Left ventricle myocardium inferior (tissue), 1 donor: ENCODE data around the gene SRPK2. TPM values are rescaled to one million over a fixed set of nuclear protein-coding genes. Genes with fewer than 3 reads are reported as not detected.
"Not testable (repeated sequence)": the region's sequence is repeated elsewhere in the genome, so short reads cannot be mapped to it uniquely, and the experiment has no call there.

Source experiments
- DNase-seq: peaks from one replicate; pipeline ENCODE4 v3.0.0-alpha.2; 2020
- H3K27ac ChIP-seq: fragments of 200-600 bp; replicated peaks from 2 replicates; pipeline ENCODE4 v1.8.0; 2021
- H3K27me3 ChIP-seq: fragments of 200-600 bp; 2 replicates; pipeline ENCODE4 v1.8.0; 2021; ENCODE audit warnings: low read depth
- H3K36me3 ChIP-seq: fragments of 200-600 bp; 2 replicates; pipeline ENCODE4 v1.8.0; 2021
- H3K4me1 ChIP-seq: fragments of 200-600 bp; 2 replicates; pipeline ENCODE4 v1.8.0; 2021
- H3K4me3 ChIP-seq: fragments of 200-600 bp; 2 replicates; pipeline ENCODE4 v1.8.0; 2021; ENCODE audit warnings: mild to moderate bottlenecking, moderate library complexity
- H3K9me3 ChIP-seq: fragments of 200-600 bp; replicated peaks from 2 replicates; pipeline ENCODE4 v1.8.0; 2021
- intact Hi-C: fragments of 100-400 bp; cut with micrococcal nuclease; formaldehyde crosslinking; loops from one replicate; pipeline ENCODE4 v1.11.0; 2022
- total RNA-seq: library from RNA; stranded (reverse); fragmentation: NEBNext Ultra II Directional; extraction: Animal tissue kit (Norgen Biotek cat#: 25700); gene quantifications from one replicate; pipeline ENCODE4 v1.2.1, GENCODE V29; 2021
- TF ChIP-seq, protein P1 (sequence below): fragments of 200-600 bp; IDR thresholded peaks from 2 replicates; pipeline ENCODE4 v1.8.0; 2021; ENCODE audit warnings: antibody characterized with exemption, mild to moderate bottlenecking, borderline replicate concordance
- donor health status: DM: no; HTN: yes; CAD: no; lungs with severe emphysema.

The SRPK2 gene
- total RNA-seq, 1 donor from 2014 or later: 34.3 TPM

- TF ChIP-seq, protein P1, sequence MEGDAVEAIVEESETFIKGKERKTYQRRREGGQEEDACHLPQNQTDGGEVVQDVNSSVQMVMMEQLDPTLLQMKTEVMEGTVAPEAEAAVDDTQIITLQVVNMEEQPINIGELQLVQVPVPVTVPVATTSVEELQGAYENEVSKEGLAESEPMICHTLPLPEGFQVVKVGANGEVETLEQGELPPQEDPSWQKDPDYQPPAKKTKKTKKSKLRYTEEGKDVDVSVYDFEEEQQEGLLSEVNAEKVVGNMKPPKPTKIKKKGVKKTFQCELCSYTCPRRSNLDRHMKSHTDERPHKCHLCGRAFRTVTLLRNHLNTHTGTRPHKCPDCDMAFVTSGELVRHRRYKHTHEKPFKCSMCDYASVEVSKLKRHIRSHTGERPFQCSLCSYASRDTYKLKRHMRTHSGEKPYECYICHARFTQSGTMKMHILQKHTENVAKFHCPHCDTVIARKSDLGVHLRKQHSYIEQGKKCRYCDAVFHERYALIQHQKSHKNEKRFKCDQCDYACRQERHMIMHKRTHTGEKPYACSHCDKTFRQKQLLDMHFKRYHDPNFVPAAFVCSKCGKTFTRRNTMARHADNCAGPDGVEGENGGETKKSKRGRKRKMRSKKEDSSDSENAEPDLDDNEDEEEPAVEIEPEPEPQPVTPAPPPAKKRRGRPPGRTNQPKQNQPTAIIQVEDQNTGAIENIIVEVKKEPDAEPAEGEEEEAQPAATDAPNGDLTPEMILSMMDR: no peak
- intact Hi-C loops: no loop called here
- DNase-seq: no peak
- peaks cover 6% of the 10 kb centered on the region for H3K9me3 ChIP-seq
- H3K4me1 ChIP-seq: peaks cover 23% of the 10 kb centered on the region
- no peak overlapping the region for H3K27ac ChIP-seq
- H3K4me3 ChIP-seq: no peak overlapping the region
- H3K27me3 ChIP-seq: no peaks in the 10 kb centered on the region
- H3K36me3 ChIP-seq: no peaks in the 10 kb centered on the region
Observed at GRCh38 chr7:105306298-105306748, 82.4 kb downstream of the SRPK2 start.

DNA sequence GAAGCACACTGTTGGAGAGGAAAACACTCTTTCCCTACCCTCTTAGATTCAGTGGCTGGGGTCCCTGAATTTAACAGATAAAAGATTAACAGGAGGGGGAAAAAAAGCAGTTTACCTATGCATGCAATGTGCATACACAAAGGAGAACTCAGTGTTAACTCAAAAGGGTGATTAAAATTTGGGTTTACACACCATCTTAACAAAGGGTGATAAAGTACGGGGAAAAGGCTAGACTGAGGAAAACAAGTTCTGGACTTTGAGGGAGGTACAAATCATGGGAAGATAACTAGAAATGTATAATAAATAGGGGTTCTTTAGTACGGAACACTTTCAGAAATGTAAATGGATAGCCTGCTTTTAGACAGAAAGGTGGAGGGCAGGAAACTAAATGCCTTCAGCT is 83.1 kb downstream of the SRPK2 start:
- peaks cover 23% of the 10 kb centered on the region for H3K4me1 ChIP-seq
- intact Hi-C loops: no loop called here

DNA sequence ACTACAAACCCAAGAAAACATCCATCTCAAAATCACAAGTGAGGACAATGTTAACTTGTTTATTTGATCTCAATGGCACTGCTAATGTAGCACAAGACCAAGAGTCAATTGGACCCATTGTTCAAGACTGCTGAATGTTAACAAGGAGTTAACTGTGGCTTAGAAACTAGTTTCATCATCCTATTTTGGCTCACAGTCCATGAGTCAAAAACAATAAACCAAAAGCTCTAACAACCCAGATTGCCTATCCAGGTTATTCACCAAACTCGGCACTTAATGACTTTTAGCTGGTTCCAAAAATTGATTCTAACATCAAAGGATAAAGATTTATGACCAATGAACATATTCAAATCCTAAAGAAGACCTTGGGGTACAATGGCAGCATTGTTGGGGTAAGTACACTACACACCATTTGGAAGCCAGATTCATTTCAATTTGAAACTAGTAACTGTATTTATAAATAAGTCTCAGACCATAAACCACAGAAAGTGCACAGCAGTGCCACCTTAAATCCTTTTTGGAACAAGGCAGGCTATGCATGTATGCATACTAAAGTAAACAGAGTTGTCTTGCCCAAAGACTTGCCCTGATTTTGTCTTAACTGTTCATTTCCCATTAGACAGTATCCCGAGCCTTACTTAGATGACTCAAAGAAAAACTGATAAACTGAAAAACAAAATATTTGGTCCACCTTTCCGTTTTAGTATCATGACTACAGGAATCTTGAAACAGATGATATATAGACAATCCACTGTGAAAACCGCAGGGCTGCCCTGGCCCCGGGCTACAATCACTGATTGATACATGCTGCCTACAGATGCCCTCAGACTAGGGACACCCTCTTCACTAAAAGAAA is 84.5 kb downstream of the SRPK2 start:
- no peak for DNase-seq
- H3K36me3 ChIP-seq: no peaks in the 10 kb centered on the region
- TF ChIP-seq, protein P1: no peak
- intact Hi-C loops: no loop called here
- H3K27ac ChIP-seq: no peak overlapping the region
- H3K9me3 ChIP-seq: peaks cover 6% of the 10 kb centered on the region
- no peak overlapping the region for H3K4me3 ChIP-seq
- H3K27me3 ChIP-seq: no peaks in the 10 kb centered on the region
- H3K4me1 ChIP-seq: peaks cover 13% of the 10 kb centered on the region

More for the DNA sequence above, 83.1 kb downstream of the SRPK2 start:
- H3K36me3 ChIP-seq: no peaks in the 10 kb centered on the region
- DNase-seq: no peak
- H3K27me3 ChIP-seq: no peaks in the 10 kb centered on the region
- no peak overlapping the region for H3K4me3 ChIP-seq
- H3K9me3 ChIP-seq: peaks cover 6% of the 10 kb centered on the region
- TF ChIP-seq, protein P1: no peak
- no peak overlapping the region for H3K27ac ChIP-seq

- H3K36me3 ChIP-seq, H3K27ac ChIP-seq, H3K9me3 ChIP-seq, H3K27me3 ChIP-seq, H3K4me3 ChIP-seq, intact Hi-C loops, DNase-seq: not testable (repeated sequence)
- H3K4me1 ChIP-seq: peaks cover 12% of the 10 kb centered on the region
Observed at GRCh38 chr7:105300587-105300986, 88.1 kb downstream of the SRPK2 start.

DNA sequence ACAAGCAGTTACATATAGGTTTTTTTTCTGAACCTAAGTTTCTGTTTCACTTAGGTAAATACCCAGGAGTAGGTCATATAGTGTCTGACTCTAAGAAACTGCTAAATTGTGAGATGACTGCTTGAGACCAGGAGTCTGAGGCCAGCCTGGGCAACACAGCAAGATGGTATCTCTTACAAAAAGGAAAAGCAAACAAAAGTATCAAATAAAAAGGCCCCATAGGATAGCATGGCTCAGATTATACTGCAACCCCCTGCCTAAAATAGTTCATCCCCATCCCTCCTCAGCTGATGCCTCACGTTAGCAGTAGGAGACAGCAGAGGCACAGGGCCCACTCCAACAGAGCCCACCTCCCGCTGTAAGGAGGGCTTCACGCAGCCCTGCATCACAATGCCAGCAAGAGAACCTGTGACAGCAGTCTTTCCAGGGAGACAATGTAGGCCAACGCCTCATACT is 90.3 kb downstream of the SRPK2 start:
- no peak for DNase-seq
- no peaks in the 10 kb centered on the region for H3K27me3 ChIP-seq
- H3K4me1 ChIP-seq: peaks cover 14% of the 10 kb centered on the region
- TF ChIP-seq, protein P1: no peak
- H3K27ac ChIP-seq: no peak overlapping the region
- H3K4me3 ChIP-seq: no peak overlapping the region
- no peaks in the 10 kb centered on the region for H3K36me3 ChIP-seq
- peaks cover 3% of the 10 kb centered on the region for H3K9me3 ChIP-seq
- intact Hi-C loops: no loop called here

DNA sequence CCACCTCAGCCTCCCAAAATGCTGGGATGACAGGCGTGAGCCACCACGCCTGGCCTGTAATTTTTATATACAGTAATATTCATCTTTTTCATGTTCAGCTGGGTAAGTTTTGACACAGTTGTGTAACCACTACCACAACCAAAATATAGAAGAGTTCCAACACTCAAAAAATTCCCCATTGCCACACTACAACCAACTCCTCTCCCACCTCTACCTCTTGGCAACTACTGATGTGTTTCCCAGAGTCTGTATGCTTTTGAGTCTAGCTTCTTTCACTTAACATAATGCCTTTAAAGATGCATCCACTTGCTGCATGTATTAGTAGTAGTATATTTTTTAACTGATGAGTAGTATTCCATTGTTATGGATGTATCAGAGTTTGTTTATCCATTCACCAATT is 90.7 kb downstream of the SRPK2 start:
- H3K4me1 ChIP-seq: peaks cover 14% of the 10 kb centered on the region
- H3K4me3 ChIP-seq: no peak overlapping the region

More for the DNA sequence above, 90.7 kb downstream of the SRPK2 start:
- no peaks in the 10 kb centered on the region for H3K36me3 ChIP-seq
- no peaks in the 10 kb centered on the region for H3K27me3 ChIP-seq
- H3K27ac ChIP-seq: no peak overlapping the region
- intact Hi-C loops: no loop called here
- TF ChIP-seq, protein P1: no peak
- no peak for DNase-seq
- peaks cover 3% of the 10 kb centered on the region for H3K9me3 ChIP-seq
